Calu3 (cell line): Measurements from ENCODE around the gene SPAG5. TPM values are rescaled to one million over a fixed set of nuclear protein-coding genes. Genes with fewer than 3 reads are reported as not detected.

ENCODE experiments used
- BruUV-seq: library from RNA; stranded (reverse); fragments of 400-500 nt; replicated peaks from 2 replicates; lab custom pipeline; 2021; lab: Mats Ljungman, UMichigan
- CTCF ChIA-PET: fragments of 300-600 bp; sonication (Branson Sonifier 250); formaldehyde crosslinking; loops from one replicate; lab custom pipeline; 2022; ENCODE audit warnings: antibody characterized with exemption; lab: Charles Lee
- DNase-seq: peaks from one replicate; pipeline ENCODE4 v3.0.0; 2022
- H3K27ac Mint-ChIP-seq: one replicate; pipeline ENCODE4 v1.8.0; 2022; ENCODE audit warnings: mixed read lengths; ENCODE audit not compliant: unreplicated experiment
- H3K27me3 Mint-ChIP-seq: one replicate; pipeline ENCODE4 v1.8.0; 2022; ENCODE audit warnings: mixed read lengths; ENCODE audit not compliant: unreplicated experiment
- H3K36me3 Mint-ChIP-seq: one replicate; pipeline ENCODE4 v1.8.0; 2022; ENCODE audit warnings: mild to moderate bottlenecking, moderate library complexity, mixed read lengths; ENCODE audit not compliant: insufficient read depth, unreplicated experiment
- H3K4me1 Mint-ChIP-seq: one replicate; pipeline ENCODE4 v1.8.0; 2022; ENCODE audit warnings: mild to moderate bottlenecking, low read depth, mixed read lengths; ENCODE audit not compliant: unreplicated experiment
- H3K4me3 Mint-ChIP-seq: one replicate; pipeline ENCODE4 v1.8.0; 2022; ENCODE audit warnings: mild to moderate bottlenecking, low read depth, moderate library complexity, mixed read lengths; ENCODE audit not compliant: unreplicated experiment
- H3K9me3 Mint-ChIP-seq: one replicate; pipeline ENCODE4 v1.8.0; 2022; ENCODE audit warnings: low read depth, mixed read lengths; ENCODE audit not compliant: unreplicated experiment
- intact Hi-C: fragments of 100-400 bp; cut with micrococcal nuclease; formaldehyde crosslinking; loops from one replicate; pipeline ENCODE4 v1.10.0; 2022; ENCODE audit not compliant: unreplicated experiment
- total RNA-seq: library from RNA; stranded (reverse); gene quantifications from 2 replicates; pipeline ENCODE4 v1.2.3, GENCODE V29; 2022
- TF ChIP-seq, protein P1 (sequence below): fragments of 200-600 bp; IDR thresholded peaks from one replicate; pipeline ENCODE4 v1.8.0; 2022; ENCODE audit warnings: antibody characterized with exemption; ENCODE audit not compliant: unreplicated experiment

Gene SPAG5
- total RNA-seq, 1 experiment from 2014 or later: 82.1 TPM

DNA sequence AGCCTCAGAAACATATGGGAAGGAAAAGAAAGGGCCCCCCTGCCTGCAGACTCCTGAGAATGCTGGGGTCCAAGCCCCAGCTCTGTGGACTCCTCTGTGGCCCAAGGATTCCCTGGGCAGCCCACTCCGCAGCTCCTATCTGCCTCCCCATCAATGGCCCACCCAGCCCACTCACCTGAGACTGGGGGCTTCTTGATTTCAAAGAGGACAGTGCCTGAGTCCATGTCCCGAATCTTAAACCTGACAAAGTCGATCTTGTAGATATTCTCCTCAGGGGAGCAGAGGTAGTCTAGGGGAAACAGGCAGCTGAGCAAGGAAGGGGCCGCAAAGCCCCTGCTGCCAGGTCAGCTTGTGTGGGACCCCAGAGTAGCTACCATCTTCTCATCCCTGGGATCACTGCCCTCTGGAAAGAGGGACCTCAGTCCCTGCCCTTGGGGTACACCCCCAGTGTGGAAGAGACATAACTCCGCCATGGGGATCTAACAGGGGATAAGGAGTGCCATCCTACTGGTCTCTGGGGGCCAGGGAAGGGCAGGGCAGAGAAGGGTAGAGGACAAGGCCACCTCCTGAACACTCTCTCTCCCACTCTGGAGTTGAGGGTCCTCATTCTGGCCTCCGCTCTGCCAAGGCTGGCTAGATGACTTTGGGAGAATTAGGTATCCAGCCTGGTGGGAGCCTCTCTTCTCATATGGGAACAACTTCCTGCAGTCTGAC is 50.3 kb downstream of the SPAG5 start:
- no peaks in the 10 kb centered on the region for H3K9me3 Mint-ChIP-seq
- H3K4me3 Mint-ChIP-seq: no peak overlapping the region
- peaks cover 15% of the 10 kb centered on the region for H3K27me3 Mint-ChIP-seq
- H3K4me1 Mint-ChIP-seq: peaks cover 12% of the 10 kb centered on the region
- intact Hi-C loops: no loop called here
- CTCF ChIA-PET: interaction anchor here (0.8 kb wide), 1 partner anchor 51 kb away, joined by 3 read pairs; no protein-coding TSS in a partner anchor
- TF ChIP-seq, protein P1, sequence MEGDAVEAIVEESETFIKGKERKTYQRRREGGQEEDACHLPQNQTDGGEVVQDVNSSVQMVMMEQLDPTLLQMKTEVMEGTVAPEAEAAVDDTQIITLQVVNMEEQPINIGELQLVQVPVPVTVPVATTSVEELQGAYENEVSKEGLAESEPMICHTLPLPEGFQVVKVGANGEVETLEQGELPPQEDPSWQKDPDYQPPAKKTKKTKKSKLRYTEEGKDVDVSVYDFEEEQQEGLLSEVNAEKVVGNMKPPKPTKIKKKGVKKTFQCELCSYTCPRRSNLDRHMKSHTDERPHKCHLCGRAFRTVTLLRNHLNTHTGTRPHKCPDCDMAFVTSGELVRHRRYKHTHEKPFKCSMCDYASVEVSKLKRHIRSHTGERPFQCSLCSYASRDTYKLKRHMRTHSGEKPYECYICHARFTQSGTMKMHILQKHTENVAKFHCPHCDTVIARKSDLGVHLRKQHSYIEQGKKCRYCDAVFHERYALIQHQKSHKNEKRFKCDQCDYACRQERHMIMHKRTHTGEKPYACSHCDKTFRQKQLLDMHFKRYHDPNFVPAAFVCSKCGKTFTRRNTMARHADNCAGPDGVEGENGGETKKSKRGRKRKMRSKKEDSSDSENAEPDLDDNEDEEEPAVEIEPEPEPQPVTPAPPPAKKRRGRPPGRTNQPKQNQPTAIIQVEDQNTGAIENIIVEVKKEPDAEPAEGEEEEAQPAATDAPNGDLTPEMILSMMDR: no peak
- no TSS peak for BruUV-seq
- H3K27ac Mint-ChIP-seq: no peak overlapping the region
- H3K36me3 Mint-ChIP-seq: peaks cover 19% of the 10 kb centered on the region
- DNase-seq: no peak

DNA sequence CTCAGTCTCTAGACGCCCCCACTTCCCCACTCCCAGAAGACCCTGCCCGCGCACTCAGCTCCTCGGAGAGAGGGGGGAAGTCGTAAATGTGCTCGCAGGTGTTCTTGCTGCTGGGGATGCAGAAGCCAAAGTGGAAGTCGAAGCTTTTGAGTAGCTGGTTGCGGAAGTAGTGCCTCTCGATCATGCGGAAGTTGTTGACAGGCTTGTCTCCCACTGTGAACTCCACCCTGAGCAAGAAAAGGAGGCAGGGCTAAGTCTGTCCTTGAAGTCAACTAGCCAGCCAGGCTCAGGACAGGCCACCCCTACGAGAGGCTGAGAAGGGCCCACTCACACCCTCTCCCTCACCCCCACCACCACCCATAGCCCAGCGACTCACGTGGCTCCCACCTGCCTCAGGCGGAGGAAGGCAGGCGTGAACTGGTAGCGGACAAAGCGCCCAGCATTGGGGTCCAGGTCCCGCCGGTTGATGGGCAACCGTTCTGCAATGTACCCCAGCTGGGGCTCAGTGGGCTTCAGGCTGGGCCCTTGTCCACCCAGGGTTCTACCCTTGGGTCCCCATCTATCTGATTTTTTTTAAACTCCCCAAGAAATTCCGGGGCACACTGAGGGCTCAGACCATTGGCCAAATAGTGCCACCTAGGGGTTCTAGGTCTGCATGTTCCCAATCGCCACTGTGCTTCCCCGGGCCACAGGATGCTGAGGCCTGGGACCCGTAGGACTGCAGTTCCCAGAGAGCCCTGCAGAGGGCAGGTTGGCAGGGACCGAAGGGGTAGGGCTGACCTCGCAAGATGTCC is 51.0 kb downstream of the SPAG5 start:
- H3K27ac Mint-ChIP-seq: no peak overlapping the region
- H3K36me3 Mint-ChIP-seq: peaks cover 16% of the 10 kb centered on the region
- no peaks in the 10 kb centered on the region for H3K9me3 Mint-ChIP-seq
- peaks cover 15% of the 10 kb centered on the region for H3K27me3 Mint-ChIP-seq
- BruUV-seq: no TSS peak
- DNase-seq: peak; percentile 87
- TF ChIP-seq, protein P1: peak; percentile 88
- no peak overlapping the region for H3K4me3 Mint-ChIP-seq
- CTCF ChIA-PET: interaction anchor here (0.8 kb wide), 1 partner anchor 50 kb away, joined by 3 read pairs; no protein-coding TSS in a partner anchor
- intact Hi-C loops: no loop called here
- peaks cover 12% of the 10 kb centered on the region for H3K4me1 Mint-ChIP-seq

DNA sequence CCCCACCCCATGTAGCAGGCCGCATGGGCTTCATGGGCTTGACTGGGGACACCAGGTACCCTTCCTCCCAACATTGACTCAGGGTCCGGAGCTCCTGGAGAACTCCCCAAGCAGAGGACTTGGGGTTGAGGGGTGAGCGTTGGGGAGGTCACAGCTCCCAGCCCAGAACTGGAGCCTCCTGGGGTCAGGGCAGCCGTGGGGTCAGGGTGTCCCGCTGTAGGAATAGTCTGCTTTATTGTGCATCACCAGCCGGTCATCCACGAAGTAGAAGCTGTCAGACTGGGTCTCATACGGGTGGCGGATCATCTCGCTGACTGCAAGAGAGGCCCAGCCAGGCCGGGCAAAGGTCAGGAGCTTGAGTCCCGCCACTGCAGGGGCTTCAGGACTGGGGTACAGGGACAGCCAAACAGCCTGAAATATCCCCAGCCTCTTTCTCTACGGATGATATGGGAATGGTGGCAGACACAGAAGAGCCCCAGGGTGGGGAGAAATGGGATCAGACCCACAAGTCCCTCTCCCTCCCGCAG is 51.7 kb downstream of the SPAG5 start:
- H3K36me3 Mint-ChIP-seq: peaks cover 10% of the 10 kb centered on the region
- H3K9me3 Mint-ChIP-seq: no peaks in the 10 kb centered on the region
- intact Hi-C loops: no loop called here
- H3K4me1 Mint-ChIP-seq: peaks cover 12% of the 10 kb centered on the region
- CTCF ChIA-PET: no interaction called here
- no peak overlapping the region for H3K4me3 Mint-ChIP-seq
- peaks cover 15% of the 10 kb centered on the region for H3K27me3 Mint-ChIP-seq
- BruUV-seq: no TSS peak
- no peak for DNase-seq
- TF ChIP-seq, protein P1: no peak
- H3K27ac Mint-ChIP-seq: no peak overlapping the region

DNA sequence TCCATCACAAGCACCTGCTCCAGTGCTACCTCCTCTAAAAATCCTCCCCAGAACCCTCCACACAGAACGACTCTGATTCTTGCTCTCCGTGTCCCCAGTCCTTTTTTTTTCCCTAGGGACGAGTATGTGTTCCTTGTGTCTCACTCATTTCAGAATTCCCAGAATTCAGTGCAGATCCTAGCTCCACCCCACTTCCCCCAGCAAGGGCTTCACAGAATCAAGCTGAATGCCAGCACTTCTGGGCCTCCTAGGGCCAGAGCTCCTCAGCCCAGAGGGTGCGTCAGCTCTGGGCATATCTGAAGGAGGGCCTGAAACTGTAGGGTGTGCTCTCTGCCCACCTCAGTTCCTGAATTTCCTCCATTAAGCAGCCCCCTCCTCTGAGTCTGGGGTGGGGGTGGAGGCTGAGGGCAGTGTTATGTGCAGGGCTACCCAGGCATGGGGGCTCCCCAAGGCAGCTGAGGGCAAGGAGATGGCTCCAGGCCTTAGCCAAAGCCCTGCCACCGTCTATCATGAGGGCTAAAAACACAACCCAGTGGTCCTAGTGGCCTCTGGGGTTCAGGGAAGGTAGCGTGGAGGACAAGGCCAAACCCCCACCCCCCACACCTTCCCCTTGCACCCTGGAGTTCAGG is 52.9 kb downstream of the SPAG5 start:
- DNase-seq: no peak
- H3K4me3 Mint-ChIP-seq: no peak overlapping the region
- H3K27ac Mint-ChIP-seq: no peak overlapping the region
- no peaks in the 10 kb centered on the region for H3K9me3 Mint-ChIP-seq
- BruUV-seq: no TSS peak
- peaks cover 15% of the 10 kb centered on the region for H3K27me3 Mint-ChIP-seq
- TF ChIP-seq, protein P1: no peak
- intact Hi-C loops: no loop called here
- CTCF ChIA-PET: interaction anchor here (0.6 to 1.2 kb wide), 3 partner anchors 13 to 370 kb away, joined by 3 read pairs; no protein-coding TSS in a partner anchor
- peaks cover under 1% of the 10 kb centered on the region for H3K4me1 Mint-ChIP-seq
- peaks cover 4% of the 10 kb centered on the region for H3K36me3 Mint-ChIP-seq
